Measurements from ENCODE around the gene GRIK1.

DNA sequence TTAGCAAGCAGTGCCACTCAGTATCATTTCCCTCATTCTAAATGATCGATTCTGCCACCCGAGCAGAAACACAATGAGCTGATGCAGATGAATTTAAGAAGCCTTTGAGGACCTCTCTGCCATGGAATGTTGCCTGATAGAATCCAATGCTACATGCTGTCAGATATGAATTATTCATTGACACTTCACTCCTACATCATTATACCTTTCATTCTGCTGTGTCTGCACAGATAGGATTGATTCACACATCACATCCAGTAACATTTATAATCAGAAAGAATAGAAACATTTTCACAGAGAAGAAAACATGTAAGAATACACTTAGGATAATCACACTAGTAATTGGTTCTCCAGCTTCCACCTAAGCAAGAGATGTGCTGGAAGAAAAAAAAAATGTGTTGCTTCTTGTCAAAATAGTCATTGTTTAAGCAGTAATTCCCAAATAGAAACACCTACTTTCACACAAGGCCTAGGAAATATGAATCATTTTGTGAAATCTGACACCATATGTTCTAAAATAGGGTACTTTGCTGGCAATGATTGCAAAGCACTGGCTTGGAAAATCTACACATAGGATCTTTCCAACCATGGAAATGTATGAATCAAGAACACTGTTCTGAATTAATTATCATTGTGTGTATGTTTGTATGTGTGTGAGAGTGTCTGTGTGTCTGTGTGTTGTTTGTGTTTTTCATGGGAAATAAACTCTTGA is 110.1 kb downstream of the GRIK1 start:
- TF ChIP-seq, protein P1, sequence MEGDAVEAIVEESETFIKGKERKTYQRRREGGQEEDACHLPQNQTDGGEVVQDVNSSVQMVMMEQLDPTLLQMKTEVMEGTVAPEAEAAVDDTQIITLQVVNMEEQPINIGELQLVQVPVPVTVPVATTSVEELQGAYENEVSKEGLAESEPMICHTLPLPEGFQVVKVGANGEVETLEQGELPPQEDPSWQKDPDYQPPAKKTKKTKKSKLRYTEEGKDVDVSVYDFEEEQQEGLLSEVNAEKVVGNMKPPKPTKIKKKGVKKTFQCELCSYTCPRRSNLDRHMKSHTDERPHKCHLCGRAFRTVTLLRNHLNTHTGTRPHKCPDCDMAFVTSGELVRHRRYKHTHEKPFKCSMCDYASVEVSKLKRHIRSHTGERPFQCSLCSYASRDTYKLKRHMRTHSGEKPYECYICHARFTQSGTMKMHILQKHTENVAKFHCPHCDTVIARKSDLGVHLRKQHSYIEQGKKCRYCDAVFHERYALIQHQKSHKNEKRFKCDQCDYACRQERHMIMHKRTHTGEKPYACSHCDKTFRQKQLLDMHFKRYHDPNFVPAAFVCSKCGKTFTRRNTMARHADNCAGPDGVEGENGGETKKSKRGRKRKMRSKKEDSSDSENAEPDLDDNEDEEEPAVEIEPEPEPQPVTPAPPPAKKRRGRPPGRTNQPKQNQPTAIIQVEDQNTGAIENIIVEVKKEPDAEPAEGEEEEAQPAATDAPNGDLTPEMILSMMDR (conservative IDR thresholded peaks at IDR 0.05), result no peak
- TF ChIP-seq ZFX (IDR thresholded peaks at IDR 0.05), result no peak

All from C4-2B (cell line).